OCI-LY1 (cell line): ENCODE results near the gene GFPT2.

Experiments used
- CTCF ChIP-seq: fragments of 200-600 bp; sonication (generic), shearing (Covaris generic); IDR thresholded peaks from 2 replicates; pipeline ENCODE4 v1.5.1; 2017; ENCODE audit warnings: mild to moderate bottlenecking, antibody characterized with exemption, low read length, moderate library complexity, mixed read lengths
- EZH2 ChIP-seq: fragments of 200-600 bp; sonication (generic), shearing (Covaris generic); IDR thresholded peaks from 2 replicates; pipeline ENCODE4 v1.8.0; 2017; ENCODE audit warnings: borderline replicate concordance, mixed run types, mild to moderate bottlenecking, antibody characterized with exemption, low read length, moderate library complexity, mixed read lengths

- TF ChIP-seq CTCF (no peak), EZH2 (no peak)
These were observed 19.5 kb downstream of the GFPT2 start for GRCh38 chr5:180333661-180334060.
